Epithelial cell of esophagus (primary cell): Measurements from ENCODE around the gene DSC3.

ENCODE experiments used
- DNase-seq: peaks from one replicate; pipeline ENCODE4 v3.0.0; 2010; ENCODE audit warnings: low read depth
- H3K4me3 ChIP-seq: 2 replicates; pipeline ENCODE4 v1.5.1; 2011; ENCODE audit warnings: mild to moderate bottlenecking, low read length, control low read depth
- CTCF ChIP-seq: IDR thresholded peaks from 2 replicates; pipeline ENCODE4 v1.5.1; 2011; ENCODE audit warnings: low read depth, mild to moderate bottlenecking, low read length, control low read depth, inconsistent platforms; ENCODE audit not compliant: insufficient read depth; ENCODE audit errors: missing control alignments

DSC3 gene

DNA sequence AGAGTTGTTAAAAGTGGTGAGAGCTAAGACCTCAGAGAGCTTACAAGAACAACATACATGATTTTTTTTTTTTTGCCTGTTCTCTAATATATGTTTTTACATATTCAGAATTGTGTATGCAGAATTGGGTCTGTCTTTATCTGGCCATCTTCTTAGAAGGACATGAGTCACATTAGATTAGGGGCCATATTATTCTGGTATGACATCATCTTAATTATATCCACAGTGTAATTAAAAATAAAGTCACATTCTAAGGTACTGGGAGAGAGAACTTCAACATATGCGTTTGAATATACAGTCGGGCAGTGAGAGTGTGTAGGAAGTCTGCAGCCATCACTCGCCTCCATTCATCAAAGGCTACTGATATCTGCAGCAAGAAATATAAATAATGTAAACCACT, 88.3 kb downstream of the DSC3 start:
- TF ChIP-seq CTCF, result no peak
- DNase-seq, result no peak
- no peak overlapping the region for H3K4me3 ChIP-seq

DNA sequence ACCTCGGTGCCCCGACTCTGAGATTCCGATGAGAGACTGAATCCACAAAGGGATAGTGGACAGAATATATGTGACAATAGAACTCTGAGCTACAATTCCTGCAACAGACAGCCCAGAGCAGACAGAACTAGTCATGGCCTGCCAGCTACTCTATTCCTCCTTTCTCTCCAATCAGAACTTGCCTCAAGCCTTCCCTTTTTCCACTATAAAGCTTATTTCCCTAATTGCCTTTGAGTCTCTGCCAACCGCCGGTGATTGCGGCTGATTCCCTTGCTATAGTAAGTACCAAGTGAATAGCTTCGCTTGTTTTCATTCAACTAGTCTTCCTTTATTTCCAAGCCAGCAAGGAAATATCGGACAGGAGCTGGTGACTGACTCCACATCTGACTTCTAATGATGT, 96.8 kb downstream of the DSC3 start:
- TF ChIP-seq CTCF, result no peak
- peak; percentile 36 for DNase-seq
- no peak overlapping the region for H3K4me3 ChIP-seq

- DNase-seq, result no peak
- H3K4me3 ChIP-seq, result no peak overlapping the region
- TF ChIP-seq CTCF, result no peak
These were observed 97.6 kb downstream of the DSC3 start for GRCh38 chr18:30944773-30945417.

DNA sequence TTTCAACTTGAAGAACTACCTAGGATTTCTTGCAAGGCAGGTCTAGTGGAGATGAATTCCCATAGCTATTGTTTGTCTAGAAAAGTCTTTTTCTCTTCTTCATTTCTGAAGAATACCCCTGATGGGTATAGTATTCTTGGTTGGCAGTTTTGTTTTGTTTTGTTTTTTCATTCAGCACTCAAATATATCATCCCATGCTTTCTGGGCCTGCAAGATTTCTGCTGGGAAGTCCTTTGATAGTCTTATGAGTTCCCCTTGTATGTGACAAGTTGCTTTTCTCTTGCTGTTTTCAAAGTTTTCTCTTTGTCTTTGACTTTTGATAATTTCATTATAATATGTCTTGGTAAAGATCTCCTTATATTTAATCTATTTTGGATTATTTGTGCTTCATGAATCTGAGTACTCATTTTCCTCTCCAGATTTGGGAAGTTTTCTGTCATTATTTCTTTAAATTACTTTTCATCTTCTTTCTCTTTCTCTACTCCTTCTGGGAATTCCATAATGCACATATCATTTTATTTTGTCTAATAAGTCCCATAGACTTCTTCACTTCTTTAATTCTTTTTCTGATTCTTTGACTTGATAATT, 101.5 kb downstream of the DSC3 start:
- TF ChIP-seq CTCF, result no peak
- H3K4me3 ChIP-seq, result no peak overlapping the region
- no peak for DNase-seq
